Brain microvascular endothelial cell (primary cell): ENCODE results near the gene TADA1.
A peak's percentile ranks its signal among the peaks of the same experiment; 100 is the strongest.
"Not testable (repeated sequence)": the region's sequence is repeated elsewhere in the genome, so short reads cannot be mapped to it uniquely, and the experiment has no call there.

Experiments
- DNase-seq: peaks from one replicate; pipeline ENCODE4 v3.0.0-alpha.2; 2020
- H3K27ac ChIP-seq: fragments of 250-450 bp; sonication (Bioruptor Pico); 2 replicates; pipeline ENCODE4 v1.5.1; 2020; ENCODE audit warnings: mild to moderate bottlenecking, moderate library complexity
- H3K27me3 ChIP-seq: fragments of 250-450 bp; sonication (Bioruptor Pico); replicated peaks from 2 replicates; pipeline ENCODE4 v1.5.1; 2020; ENCODE audit warnings: mild to moderate bottlenecking
- H3K36me3 ChIP-seq: fragments of 250-450 bp; sonication (Bioruptor Pico); replicated peaks from 2 replicates; pipeline ENCODE4 v1.5.1; 2020; ENCODE audit warnings: mild to moderate bottlenecking
- H3K4me3 ChIP-seq: 2 replicates; pipeline ENCODE4 v1.5.1; 2011; ENCODE audit warnings: low read depth, mild to moderate bottlenecking, control low read depth, low read length, moderate library complexity
- in situ Hi-C: cut with HindIII; loops from 2 replicates; pipeline ENCODE4 v1.10.0; 2017; ENCODE audit warnings: low sequenced_read_pairs, low pct_ligation_motif_present
- TF ChIP-seq, protein P1 (sequence below): IDR thresholded peaks from 2 replicates; pipeline ENCODE4 v1.5.1; 2011; ENCODE audit warnings: low read depth, mild to moderate bottlenecking, moderate library complexity, low read length, control low read depth, inconsistent platforms; ENCODE audit errors: missing control alignments

TADA1 gene

DNA sequence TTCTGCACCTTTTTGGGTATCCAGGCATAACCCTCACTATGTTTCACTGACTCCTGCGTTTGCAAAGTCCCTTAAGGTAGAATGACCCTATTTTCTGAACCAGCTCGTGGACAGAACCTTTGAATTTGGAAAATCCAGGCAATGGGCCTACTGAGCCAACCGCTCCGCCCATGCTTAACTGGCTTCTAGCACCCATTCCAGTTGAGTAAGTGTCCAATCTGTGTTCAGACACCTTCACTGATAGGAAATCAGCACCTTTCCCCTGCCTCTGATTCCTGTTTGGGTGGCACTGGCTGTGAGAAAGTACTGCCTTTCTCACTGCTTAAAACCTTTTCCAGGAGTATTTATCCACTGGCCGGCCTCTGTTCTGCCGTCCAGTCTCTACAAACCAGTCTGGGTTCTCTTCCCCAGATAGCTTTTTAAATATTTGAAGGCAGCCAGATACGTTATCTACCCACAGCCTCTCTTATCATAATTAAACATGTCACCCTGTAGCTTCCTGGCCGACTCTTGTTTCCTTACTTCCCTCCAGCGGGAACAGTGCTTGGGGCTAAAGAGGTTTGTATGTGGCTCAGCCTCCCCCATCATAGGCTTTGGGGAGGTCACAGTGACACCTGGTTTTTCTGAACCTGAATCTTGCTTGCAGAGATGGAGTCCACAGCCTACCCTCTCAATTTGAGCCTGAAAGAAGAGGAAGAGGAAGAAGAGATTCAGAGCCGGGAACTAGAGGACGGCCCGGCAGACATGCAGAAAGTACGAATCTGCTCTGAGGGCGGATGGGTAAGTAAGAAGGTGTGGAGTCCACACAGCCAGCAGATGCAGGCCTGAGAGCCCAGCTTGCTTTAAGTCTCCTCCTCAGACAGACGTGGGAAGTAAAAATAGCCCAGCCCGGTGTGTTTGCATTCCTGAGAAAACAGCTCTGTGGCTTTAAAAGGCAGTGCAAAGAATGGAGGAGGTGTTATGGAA lies 35.5 kb downstream of the TADA1 start:
- peak; percentile 33 for DNase-seq
- no peak overlapping the region for H3K27ac ChIP-seq
- peak overlapping the region; percentile 68 for H3K4me3 ChIP-seq
- peaks cover 24% of the 10 kb centered on the region for H3K36me3 ChIP-seq
- TF ChIP-seq, protein P1, sequence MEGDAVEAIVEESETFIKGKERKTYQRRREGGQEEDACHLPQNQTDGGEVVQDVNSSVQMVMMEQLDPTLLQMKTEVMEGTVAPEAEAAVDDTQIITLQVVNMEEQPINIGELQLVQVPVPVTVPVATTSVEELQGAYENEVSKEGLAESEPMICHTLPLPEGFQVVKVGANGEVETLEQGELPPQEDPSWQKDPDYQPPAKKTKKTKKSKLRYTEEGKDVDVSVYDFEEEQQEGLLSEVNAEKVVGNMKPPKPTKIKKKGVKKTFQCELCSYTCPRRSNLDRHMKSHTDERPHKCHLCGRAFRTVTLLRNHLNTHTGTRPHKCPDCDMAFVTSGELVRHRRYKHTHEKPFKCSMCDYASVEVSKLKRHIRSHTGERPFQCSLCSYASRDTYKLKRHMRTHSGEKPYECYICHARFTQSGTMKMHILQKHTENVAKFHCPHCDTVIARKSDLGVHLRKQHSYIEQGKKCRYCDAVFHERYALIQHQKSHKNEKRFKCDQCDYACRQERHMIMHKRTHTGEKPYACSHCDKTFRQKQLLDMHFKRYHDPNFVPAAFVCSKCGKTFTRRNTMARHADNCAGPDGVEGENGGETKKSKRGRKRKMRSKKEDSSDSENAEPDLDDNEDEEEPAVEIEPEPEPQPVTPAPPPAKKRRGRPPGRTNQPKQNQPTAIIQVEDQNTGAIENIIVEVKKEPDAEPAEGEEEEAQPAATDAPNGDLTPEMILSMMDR: no peak
- in situ Hi-C loops: no loop called here
- H3K27me3 ChIP-seq: no peaks in the 10 kb centered on the region

DNA sequence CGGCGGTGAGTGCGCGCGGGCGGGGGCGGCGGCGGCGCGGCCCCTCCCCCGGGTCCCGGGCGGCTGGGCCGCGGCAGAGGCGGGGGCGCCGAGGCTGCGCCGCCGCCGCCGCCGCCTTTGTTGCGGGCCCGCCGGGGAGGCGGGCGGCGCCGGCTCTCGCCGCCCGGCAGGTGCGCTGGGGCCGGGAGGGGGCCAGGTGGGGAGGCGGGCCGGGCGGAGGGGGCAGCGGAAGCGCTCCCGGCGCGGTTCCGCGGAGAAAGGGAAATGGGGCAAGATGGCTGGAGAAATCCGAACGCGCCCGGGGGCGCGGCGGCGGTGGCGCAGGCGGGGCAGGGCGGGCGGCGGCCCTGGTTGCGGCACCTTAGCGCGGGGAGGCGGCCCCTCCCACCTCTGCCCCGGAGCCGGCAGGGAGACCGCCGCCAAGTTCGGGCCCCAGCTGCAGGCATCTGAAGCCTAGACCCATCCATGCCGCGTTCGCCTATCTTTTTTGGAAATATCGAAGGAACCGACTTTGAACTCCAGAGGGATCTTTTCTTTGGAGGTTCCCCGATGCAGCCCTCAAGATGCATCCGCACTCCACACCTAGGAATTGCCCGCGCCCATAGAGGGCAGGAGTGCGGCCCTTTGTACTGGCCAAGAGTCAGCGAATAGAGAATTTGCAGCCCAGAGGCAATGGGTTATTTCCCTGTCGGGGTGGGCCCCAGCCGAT lies 36.3 kb downstream of the TADA1 start:
- Histone ChIP-seq H3K27ac (peak overlapping the region; percentile 65), H3K27me3 (no peaks in the 10 kb centered on the region), H3K36me3 (peaks cover 22% of the 10 kb centered on the region), H3K4me3 (peak overlapping the region; percentile 68)
- TF ChIP-seq, protein P1: peak; percentile 55
- DNase-seq: no peak
- in situ Hi-C loops: no loop called here

DNA sequence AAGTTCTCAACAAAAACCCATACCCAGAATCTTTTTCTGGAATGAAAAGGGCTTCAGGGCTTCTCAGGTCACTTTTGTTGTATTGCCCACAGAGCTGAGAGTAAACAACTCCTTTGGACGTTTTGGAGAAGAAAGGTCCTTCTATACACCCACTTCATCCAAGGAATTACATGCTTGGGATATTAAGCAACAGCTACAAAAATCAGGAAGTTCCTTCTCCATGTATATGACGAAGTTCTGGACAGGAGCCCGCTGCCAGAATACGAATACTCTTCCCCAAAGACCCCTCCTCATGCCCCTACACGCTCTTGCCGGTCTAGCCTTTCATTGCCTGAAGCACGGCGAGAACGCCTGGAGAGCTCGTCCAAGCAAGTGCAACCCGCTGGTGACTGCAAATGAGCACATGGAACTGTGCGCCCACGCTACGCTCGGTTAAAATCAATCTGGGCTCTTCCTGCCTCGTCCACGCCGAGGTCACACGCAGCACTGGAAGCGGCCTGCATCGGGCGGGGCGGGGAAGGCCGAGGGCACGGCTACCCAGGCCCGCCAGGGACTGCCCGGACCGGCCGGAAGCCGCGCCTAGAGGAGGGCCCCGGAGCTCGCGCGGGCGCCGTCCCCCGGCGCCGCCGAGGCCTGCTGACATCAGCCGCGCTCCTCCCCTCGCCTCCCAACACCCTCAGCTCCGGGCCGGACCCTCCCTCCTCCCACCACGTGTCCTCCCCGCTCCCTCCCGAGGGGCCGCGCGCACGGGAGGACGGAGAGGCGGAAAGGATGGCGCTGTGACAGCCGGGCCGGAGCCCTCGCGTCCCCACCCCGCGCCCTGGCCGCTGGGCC lies 37.1 kb downstream of the TADA1 start, which contains the start of gene POGK:
TSS of gene POGK (plus strand) at position 710 of the 834 bp plus-strand sequence. CDS start 1,482 bp downstream, outside the sequence.
- peak; percentile 75 for DNase-seq
- Histone ChIP-seq H3K27ac (peak within 1 kb of the TSS; percentile 65), H3K4me3 (peak within 1 kb of the TSS; percentile 68), H3K27me3 (no peaks in the 10 kb centered on the region), H3K36me3 (peaks cover 22% of the 10 kb centered on the region)
- in situ Hi-C loops: no loop called here
- TF ChIP-seq, protein P1: no peak

DNA sequence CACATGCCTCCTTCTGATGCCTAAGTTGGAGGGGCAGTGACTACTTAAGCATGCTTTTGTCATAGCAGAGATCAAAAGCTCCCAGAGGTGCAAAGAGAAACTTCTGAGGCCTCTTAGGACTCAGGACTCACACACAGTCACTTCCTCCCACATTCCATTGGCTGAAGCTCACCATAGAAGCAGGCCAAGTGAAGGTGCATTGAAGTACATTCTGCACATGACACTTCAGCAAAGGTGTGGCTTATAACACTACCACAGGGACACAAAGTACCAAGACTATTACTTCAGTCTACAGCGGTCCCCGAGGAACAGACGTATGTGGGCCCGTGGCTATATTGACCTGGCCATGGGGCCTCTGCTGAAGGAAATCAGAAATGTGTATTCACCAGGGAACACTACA lies 39.3 kb downstream of the TADA1 start:
- no peak overlapping the region for H3K4me3 ChIP-seq
- H3K36me3 ChIP-seq: peaks cover 6% of the 10 kb centered on the region
- TF ChIP-seq, protein P1: no peak
- DNase-seq: no peak
- H3K27ac ChIP-seq: no peak overlapping the region
- no peaks in the 10 kb centered on the region for H3K27me3 ChIP-seq
- in situ Hi-C loops: no loop called here

DNA sequence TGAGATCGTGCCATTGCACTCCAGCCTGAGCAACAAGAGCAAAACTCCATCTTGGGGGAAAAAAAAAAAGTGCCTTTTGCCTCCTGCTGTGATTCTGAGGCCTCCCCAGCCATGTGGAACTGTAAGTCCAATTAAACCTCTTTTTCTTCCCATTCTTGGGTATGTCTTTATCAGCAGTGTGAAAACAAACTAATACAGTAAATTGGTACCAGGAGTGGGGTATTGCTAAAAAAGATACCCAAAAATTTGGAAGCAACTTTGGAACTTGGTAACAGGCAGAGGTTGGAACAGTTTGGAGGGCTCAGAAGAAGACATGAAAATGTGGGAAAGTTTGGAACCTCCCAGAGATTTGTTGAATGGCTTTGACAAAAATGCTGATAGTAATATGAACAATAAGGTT lies 46.3 kb downstream of the TADA1 start:
- in situ Hi-C loops, H3K4me3 ChIP-seq, H3K36me3 ChIP-seq, DNase-seq, H3K27ac ChIP-seq, H3K27me3 ChIP-seq: not testable (repeated sequence)

DNA sequence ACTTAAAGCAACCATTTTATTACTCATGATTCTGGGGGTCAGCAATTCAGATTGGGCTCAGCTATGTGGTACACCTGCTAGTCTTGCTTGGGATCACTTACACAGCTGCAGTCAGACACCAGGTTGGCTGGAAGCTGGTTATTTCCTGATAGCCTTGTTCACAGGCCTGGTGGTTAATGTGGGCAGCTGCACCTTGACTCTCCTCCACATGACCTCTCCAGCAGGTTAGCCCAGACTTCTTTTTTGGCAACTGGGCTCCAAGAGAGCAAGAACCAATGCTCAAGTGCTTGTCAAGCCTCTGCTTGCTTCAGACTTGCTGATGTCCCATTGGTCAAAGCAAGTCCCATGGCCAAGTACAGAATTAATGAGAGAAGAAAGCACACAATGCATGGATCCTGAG lies 48.6 kb downstream of the TADA1 start:
- Histone ChIP-seq H3K4me3 (no peak overlapping the region), H3K36me3 (no peaks in the 10 kb centered on the region), H3K27me3 (no peaks in the 10 kb centered on the region), H3K27ac (no peak overlapping the region)
- TF ChIP-seq, protein P1: no peak
- in situ Hi-C loops: no loop called here
- DNase-seq: no peak
